H9 (cell line): ENCODE results near the gene DCC. TPM values are rescaled to one million over a fixed set of nuclear protein-coding genes. Genes with fewer than 3 reads are reported as not detected.

Experiments
- DNase-seq: peaks from one replicate; pipeline ENCODE4 v3.0.0-alpha.2; 2017
- H2AFZ ChIP-seq: one replicate; pipeline ENCODE4 v1.6.1; 2013; ENCODE audit warnings: mild to moderate bottlenecking, low read length, control low read depth, moderate library complexity
- H2AK5ac ChIP-seq: 2 replicates; pipeline ENCODE4 v1.6.1; 2013; ENCODE audit warnings: low read length, control low read depth, mixed read lengths; ENCODE audit not compliant: insufficient read length
- H2BK120ac ChIP-seq: one replicate; pipeline ENCODE4 v1.6.1; 2013; ENCODE audit warnings: low read depth, mild to moderate bottlenecking, low read length, control low read depth, inconsistent platforms; ENCODE audit not compliant: poor library complexity, severe bottlenecking
- H2BK12ac ChIP-seq: 2 replicates; pipeline ENCODE4 v1.6.1; 2013; ENCODE audit warnings: low read length, control low read depth, mixed read lengths, low read depth; ENCODE audit not compliant: insufficient read length
- H2BK15ac ChIP-seq: 2 replicates; pipeline ENCODE4 v1.6.1; 2013; ENCODE audit warnings: low read depth, low read length, control low read depth
- H2BK20ac ChIP-seq: one replicate; pipeline ENCODE4 v1.6.1; 2013; ENCODE audit warnings: low read depth, mild to moderate bottlenecking, low read length, control low read depth, inconsistent platforms; ENCODE audit not compliant: poor library complexity, severe bottlenecking
- H2BK5ac ChIP-seq: 2 replicates; pipeline ENCODE4 v1.6.1; 2013; ENCODE audit warnings: low read length, control low read depth, mixed read lengths; ENCODE audit not compliant: insufficient read length
- H3K14ac ChIP-seq: 2 replicates; pipeline ENCODE4 v1.6.1; 2013; ENCODE audit warnings: low read length, control low read depth; ENCODE audit not compliant: insufficient read depth
- H3K18ac ChIP-seq: 2 replicates; pipeline ENCODE4 v1.6.1; 2013; ENCODE audit warnings: low read depth, mild to moderate bottlenecking, mixed read lengths, low read length, control low read depth; ENCODE audit not compliant: insufficient read length
- H3K23ac ChIP-seq: 2 replicates; pipeline ENCODE4 v1.6.1; 2013; ENCODE audit warnings: low read length, control low read depth, mixed read lengths, low read depth; ENCODE audit not compliant: insufficient read length
- H3K23me2 ChIP-seq: 2 replicates; pipeline ENCODE4 v1.6.1; 2013; ENCODE audit warnings: low read depth, mild to moderate bottlenecking, mixed read lengths, low read length, control low read depth; ENCODE audit not compliant: insufficient read length, poor library complexity, severe bottlenecking
- H3K27ac ChIP-seq: 2 replicates; pipeline ENCODE4 v1.5.1; 2013; ENCODE audit warnings: low read length, control low read depth, mixed read lengths, low read depth; ENCODE audit not compliant: insufficient read length
- H3K27me3 ChIP-seq: 2 replicates; pipeline ENCODE4 v1.6.1; 2013; ENCODE audit warnings: low read length, control low read depth, inconsistent platforms; ENCODE audit not compliant: insufficient read depth
- H3K4ac ChIP-seq: 2 replicates; pipeline ENCODE4 v1.6.1; 2013; ENCODE audit warnings: low read depth, mild to moderate bottlenecking, control low read depth, inconsistent platforms, low read length, moderate library complexity
- H3K4me1 ChIP-seq: 2 replicates; pipeline ENCODE4 v1.6.1; 2013; ENCODE audit warnings: low read length, control low read depth, inconsistent platforms; ENCODE audit not compliant: insufficient read depth
- H3K4me2 ChIP-seq: 2 replicates; pipeline ENCODE4 v1.6.1; 2013; ENCODE audit warnings: low read length, control low read depth, mixed read lengths; ENCODE audit not compliant: insufficient read length, insufficient read depth
- H3K56ac ChIP-seq: 2 replicates; pipeline ENCODE4 v1.6.1; 2013; ENCODE audit warnings: low read depth, mild to moderate bottlenecking, mixed read lengths, low read length, control low read depth; ENCODE audit not compliant: insufficient read length
- H3K79me1 ChIP-seq: 2 replicates; pipeline ENCODE4 v1.6.1; 2013; ENCODE audit warnings: low read depth, mild to moderate bottlenecking, moderate library complexity, low read length, control low read depth, inconsistent platforms; ENCODE audit not compliant: insufficient read depth, poor library complexity, severe bottlenecking
- H3K79me2 ChIP-seq: 2 replicates; pipeline ENCODE4 v1.6.1; 2013; ENCODE audit warnings: low read length, control low read depth, inconsistent platforms; ENCODE audit not compliant: insufficient read depth
- H3K9ac ChIP-seq: 2 replicates; pipeline ENCODE4 v1.6.1; 2013; ENCODE audit warnings: low read length, control low read depth, mixed read lengths; ENCODE audit not compliant: insufficient read length; ENCODE audit errors: extremely low read depth
- H3K9me3 ChIP-seq: one replicate; pipeline ENCODE4 v1.6.1; 2013; ENCODE audit warnings: low read depth, low read length, inconsistent platforms; ENCODE audit not compliant: control insufficient read depth
- H3T11ph ChIP-seq: one replicate; pipeline ENCODE4 v1.6.1; 2013; ENCODE audit warnings: mild to moderate bottlenecking, low read length, control low read depth, inconsistent platforms
- H4K20me1 ChIP-seq: one replicate; pipeline ENCODE4 v1.6.1; 2013; ENCODE audit not compliant: control insufficient read depth, insufficient read length, insufficient read depth
- H4K5ac ChIP-seq: 2 replicates; pipeline ENCODE4 v1.6.1; 2013; ENCODE audit warnings: low read depth, mild to moderate bottlenecking, mixed read lengths, low read length, control low read depth; ENCODE audit not compliant: insufficient read length
- H4K8ac ChIP-seq: replicated peaks from 2 replicates; pipeline ENCODE4 v1.6.1; 2013; ENCODE audit warnings: low read length, control low read depth, mixed read lengths, low read depth; ENCODE audit not compliant: insufficient read length
- H4K91ac ChIP-seq: 2 replicates; pipeline ENCODE4 v1.6.1; 2013; ENCODE audit warnings: low read depth, mild to moderate bottlenecking, moderate library complexity, mixed read lengths, low read length, control low read depth; ENCODE audit not compliant: insufficient read length
- H3K27ac Mint-ChIP-seq, 3 experiments: 2 replicates in 2 of 3; 3 replicates in 1 of 3; pipeline ENCODE4 v1.8.0; 2020 to 2021; ENCODE audit warnings: mixed read lengths in 3 of 3, mild to moderate bottlenecking in 1 of 3, moderate library complexity in 1 of 3
- H3K27me3 Mint-ChIP-seq: 2 replicates; pipeline ENCODE4 v1.8.0; 2021; ENCODE audit warnings: low read depth, mild to moderate bottlenecking, moderate library complexity, mixed read lengths
- H3K36me3 Mint-ChIP-seq, 3 experiments: 2 replicates in 2 of 3; 3 replicates in 1 of 3; pipeline ENCODE4 v1.8.0; 2020 to 2021; ENCODE audit warnings: low read depth in 3 of 3, mixed read lengths in 3 of 3; ENCODE audit not compliant: insufficient read depth in 1 of 3
- H3K4me1 Mint-ChIP-seq, 2 experiments: 2 replicates each; pipeline ENCODE4 v1.8.0; 2020; ENCODE audit warnings: mixed read lengths in 2 of 2
- H3K4me3 Mint-ChIP-seq, 2 experiments: 2 replicates in 1 of 2; 3 replicates in 1 of 2; pipeline ENCODE4 v1.8.0; 2020 to 2021; ENCODE audit warnings: mild to moderate bottlenecking in 2 of 2, mixed read lengths in 2 of 2, moderate library complexity in 1 of 2
- H3K9me3 Mint-ChIP-seq, 2 experiments: 2 replicates in 1 of 2; 3 replicates in 1 of 2; pipeline ENCODE4 v1.8.0; 2020; ENCODE audit warnings: mild to moderate bottlenecking in 2 of 2, mixed read lengths in 2 of 2, moderate library complexity in 1 of 2
- CTCF ChIP-seq: fragments of 200-600 bp; sonication (generic); conservative IDR thresholded peaks from 3 replicates; pipeline ENCODE4 v1.8.0; 2021; ENCODE audit warnings: antibody characterized with exemption, mild to moderate bottlenecking
- WGBS: extraction: QIAGEN DNeasy Blood & Tissue Kit; methylation state at CpG from one replicate; pipeline ENCODE4 v1.1.7; 2013; ENCODE audit warnings: missing lambda C conversion rate, low lambda C conversion rate, mixed read lengths; ENCODE audit not compliant: insufficient read length; ENCODE audit errors: extremely low coverage; 5-methylcytosine and 5-hydroxymethylcytosine counted together
- total RNA-seq: library from RNA; stranded (reverse); gene quantifications from 2 replicates; pipeline ENCODE4 v1.2.1, GENCODE V29; 2021

The DCC gene
- total RNA-seq, 1 experiment from 2014 or later: 0.35 TPM

DNA sequence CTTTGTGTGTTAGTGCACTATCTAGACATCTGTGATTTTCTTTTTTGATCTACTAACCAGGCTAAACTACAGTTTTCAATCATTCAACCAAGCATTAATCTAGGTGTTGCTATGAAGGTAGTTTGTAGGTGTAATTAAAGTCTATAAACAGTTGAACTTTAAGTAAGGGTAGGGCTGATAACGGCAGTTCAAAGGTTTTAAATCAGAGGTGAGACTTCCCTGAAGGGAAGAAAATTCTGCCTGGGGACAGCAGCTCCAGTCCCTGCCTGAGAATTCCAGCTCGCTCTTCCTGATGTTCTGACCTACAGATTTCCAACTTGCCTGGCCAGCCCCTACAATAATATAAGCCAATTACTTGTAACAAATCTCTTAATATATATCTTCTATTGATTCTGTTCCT lies 1220.5 kb downstream of the DCC start:
- no peak for DNase-seq
- Histone ChIP-seq H2BK15ac (no peak overlapping the region), H2BK20ac (no peak overlapping the region), H2AK5ac (no peak overlapping the region), H3K14ac (no peak overlapping the region), H3K23me2 (no peaks in the 10 kb centered on the region), H2BK5ac (no peak overlapping the region), H3K27me3 (no peaks in the 10 kb centered on the region), H3K79me2 (no peaks in the 10 kb centered on the region), H3K4me2 (no peak overlapping the region), H2BK12ac (no peak overlapping the region), H4K91ac (no peak overlapping the region), H3K4me1 (no peaks in the 10 kb centered on the region), H3K18ac (no peak overlapping the region), H3K27ac (no peak overlapping the region), H3T11ph (no peak overlapping the region), H3K9ac (no peak overlapping the region), H3K9me3 (no peaks in the 10 kb centered on the region), H4K5ac (no peak overlapping the region), H3K23ac (no peak overlapping the region), H4K20me1 (no peaks in the 10 kb centered on the region), H3K79me1 (no peaks in the 10 kb centered on the region), H3K4ac (no peak overlapping the region), H4K8ac (no peak overlapping the region), H2AFZ (no peak overlapping the region), H2BK120ac (no peak overlapping the region), H3K56ac (no peak overlapping the region)
- H3K36me3 Mint-ChIP-seq: peaks cover 4 to 14% (median 10%) of the 10 kb centered on the region in 3 experiments; a peak in 6 of 7 replicates
- H3K27me3 Mint-ChIP-seq: no peaks in the 10 kb centered on the region
- H3K4me3 Mint-ChIP-seq: no peak overlapping the region
- 0 out of 4 replicates have a peak, but pooled peaks cover 0 to 2% of the 10 kb centered on the region in 2 experiments for H3K4me1 Mint-ChIP-seq
- WGBS: no CpG with 5 or more reads among the region's 2 CpGs
- no peak overlapping the region for H3K27ac Mint-ChIP-seq
- no peak for TF ChIP-seq CTCF
- peaks cover 10 to 15% of the 10 kb centered on the region in 2 experiments for H3K9me3 Mint-ChIP-seq
